HFFc6 (cell line): ENCODE data around the gene RAP1GAP2. TPM values are rescaled to one million over a fixed set of nuclear protein-coding genes. Genes with fewer than 3 reads are reported as not detected.

Experiments
- DNase-seq: peaks from one replicate; pipeline ENCODE4 v3.0.0-alpha.2; 2018
- H3K27ac Mint-ChIP-seq: 2 replicates; pipeline ENCODE4 v1.8.0; 2020; ENCODE audit warnings: mild to moderate bottlenecking, mixed read lengths
- H3K27me3 Mint-ChIP-seq: 2 replicates; pipeline ENCODE4 v1.8.0; 2021; ENCODE audit warnings: mild to moderate bottlenecking, moderate library complexity, mixed read lengths; ENCODE audit not compliant: insufficient read depth
- H3K36me3 Mint-ChIP-seq: 2 replicates; pipeline ENCODE4 v1.8.0; 2021; ENCODE audit warnings: low read depth, mixed read lengths
- H3K4me1 Mint-ChIP-seq: 2 replicates; pipeline ENCODE4 v1.8.0; 2020; ENCODE audit warnings: low read depth, mixed read lengths
- H3K4me3 Mint-ChIP-seq: 2 replicates; pipeline ENCODE4 v1.8.0; 2020; ENCODE audit warnings: mild to moderate bottlenecking, moderate library complexity, mixed read lengths
- H3K9me3 Mint-ChIP-seq: 2 replicates; pipeline ENCODE4 v1.8.0; 2020; ENCODE audit warnings: mild to moderate bottlenecking, mixed read lengths
- total RNA-seq, 6 experiments: library from RNA; stranded (reverse); fragmentation: NEBNext Ultra II Directional; extraction: Animal tissue kit (Norgen Biotek cat#: 25700); gene quantifications; 2 replicates in 1 of 6; 3 replicates in 5 of 6; pipeline ENCODE4 v1.2.3, GENCODE V29; 2021
- TF ChIP-seq, protein P1 (sequence below): fragments of 200-600 bp; sonication (generic); IDR thresholded peaks from 2 replicates; pipeline ENCODE4 v1.5.0; 2021; ENCODE audit warnings: antibody characterized with exemption, mild to moderate bottlenecking

The RAP1GAP2 gene
- total RNA-seq, 6 experiments from 2014 or later: 7.9 to 27.4 (median 23.9) TPM

DNA sequence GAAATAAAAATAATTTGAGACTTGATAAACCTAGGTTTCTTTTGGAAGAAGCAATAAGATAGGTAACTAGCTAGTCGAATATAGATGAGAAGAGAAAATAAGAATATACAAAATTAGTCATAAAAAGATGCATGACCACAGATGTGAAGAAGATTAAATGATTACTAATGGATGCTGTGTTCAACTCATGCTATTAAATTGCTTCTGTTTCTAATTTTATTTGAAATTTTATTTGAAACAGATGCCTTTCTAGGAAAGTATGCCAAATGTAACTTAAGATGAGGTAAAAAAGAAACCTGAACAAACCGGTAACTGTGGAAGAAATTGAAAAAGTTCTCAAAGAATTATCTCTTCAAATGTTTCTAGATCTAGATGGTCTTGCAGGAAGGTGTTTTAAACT, 175.6 kb downstream of the RAP1GAP2 start:
- DNase-seq: no peak
- Mint-ChIP-seq H3K4me3 (no peak overlapping the region), H3K9me3 (no peaks in the 10 kb centered on the region; the same call in 1 of the 2 replicates), H3K36me3 (peaks cover 27% of the 10 kb centered on the region; the same call in 1 of the 2 replicates), H3K27me3 (peaks cover 1% of the 10 kb centered on the region), H3K4me1 (peaks cover 28% of the 10 kb centered on the region), H3K27ac (peak overlapping the region; percentile 46)
- TF ChIP-seq, protein P1, sequence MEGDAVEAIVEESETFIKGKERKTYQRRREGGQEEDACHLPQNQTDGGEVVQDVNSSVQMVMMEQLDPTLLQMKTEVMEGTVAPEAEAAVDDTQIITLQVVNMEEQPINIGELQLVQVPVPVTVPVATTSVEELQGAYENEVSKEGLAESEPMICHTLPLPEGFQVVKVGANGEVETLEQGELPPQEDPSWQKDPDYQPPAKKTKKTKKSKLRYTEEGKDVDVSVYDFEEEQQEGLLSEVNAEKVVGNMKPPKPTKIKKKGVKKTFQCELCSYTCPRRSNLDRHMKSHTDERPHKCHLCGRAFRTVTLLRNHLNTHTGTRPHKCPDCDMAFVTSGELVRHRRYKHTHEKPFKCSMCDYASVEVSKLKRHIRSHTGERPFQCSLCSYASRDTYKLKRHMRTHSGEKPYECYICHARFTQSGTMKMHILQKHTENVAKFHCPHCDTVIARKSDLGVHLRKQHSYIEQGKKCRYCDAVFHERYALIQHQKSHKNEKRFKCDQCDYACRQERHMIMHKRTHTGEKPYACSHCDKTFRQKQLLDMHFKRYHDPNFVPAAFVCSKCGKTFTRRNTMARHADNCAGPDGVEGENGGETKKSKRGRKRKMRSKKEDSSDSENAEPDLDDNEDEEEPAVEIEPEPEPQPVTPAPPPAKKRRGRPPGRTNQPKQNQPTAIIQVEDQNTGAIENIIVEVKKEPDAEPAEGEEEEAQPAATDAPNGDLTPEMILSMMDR: no peak

DNA sequence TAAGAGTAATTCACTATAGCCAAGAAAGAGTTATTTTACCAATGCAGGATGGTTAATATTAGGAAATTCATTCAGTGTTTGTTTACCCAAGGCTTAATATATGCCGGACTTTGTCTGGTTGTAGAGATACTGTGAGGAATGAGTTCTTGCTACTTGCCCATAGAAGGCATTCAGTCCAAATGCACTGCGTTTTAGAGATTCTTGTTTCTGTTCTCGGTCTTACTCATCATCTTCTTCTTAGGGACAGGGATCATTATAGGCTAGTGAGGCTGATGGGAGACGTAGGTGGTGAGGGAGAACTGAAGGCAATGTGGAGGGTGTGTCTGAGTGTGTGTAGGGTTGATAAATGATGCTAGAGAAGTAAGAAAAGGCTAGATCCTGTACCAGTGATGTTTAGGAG, 176.5 kb downstream of the RAP1GAP2 start:
- Mint-ChIP-seq H3K4me1 (peaks cover 35% of the 10 kb centered on the region), H3K27ac (no peak overlapping the region), H3K27me3 (peaks cover 1% of the 10 kb centered on the region), H3K9me3 (no peaks in the 10 kb centered on the region; the same call in 1 of the 2 replicates), H3K4me3 (no peak overlapping the region), H3K36me3 (peaks cover 27% of the 10 kb centered on the region; the same call in 1 of the 2 replicates)
- TF ChIP-seq, protein P1: no peak
- no peak for DNase-seq

DNA sequence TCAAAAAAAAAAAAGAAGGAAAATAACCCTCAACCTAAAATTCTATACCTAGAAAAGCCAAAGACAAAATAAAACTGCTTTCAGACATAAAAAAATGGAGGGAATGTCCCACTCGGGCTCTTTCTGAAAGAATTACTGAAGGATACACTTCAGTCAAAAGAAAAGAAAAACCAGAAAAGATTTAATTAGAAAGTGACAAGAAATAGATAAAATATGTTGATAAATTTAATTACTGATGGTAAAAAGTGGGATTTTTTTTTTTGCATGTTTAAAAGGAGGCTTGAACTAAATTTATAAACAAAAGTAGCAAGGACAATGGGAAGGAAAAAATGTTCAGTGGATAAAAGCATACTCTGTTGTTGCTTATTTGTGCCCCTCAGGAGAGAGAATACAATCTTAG, 178.1 kb downstream of the RAP1GAP2 start:
- Mint-ChIP-seq H3K27ac (no peak overlapping the region), H3K36me3 (peaks cover 28% of the 10 kb centered on the region)
- DNase-seq: no peak

DNA sequence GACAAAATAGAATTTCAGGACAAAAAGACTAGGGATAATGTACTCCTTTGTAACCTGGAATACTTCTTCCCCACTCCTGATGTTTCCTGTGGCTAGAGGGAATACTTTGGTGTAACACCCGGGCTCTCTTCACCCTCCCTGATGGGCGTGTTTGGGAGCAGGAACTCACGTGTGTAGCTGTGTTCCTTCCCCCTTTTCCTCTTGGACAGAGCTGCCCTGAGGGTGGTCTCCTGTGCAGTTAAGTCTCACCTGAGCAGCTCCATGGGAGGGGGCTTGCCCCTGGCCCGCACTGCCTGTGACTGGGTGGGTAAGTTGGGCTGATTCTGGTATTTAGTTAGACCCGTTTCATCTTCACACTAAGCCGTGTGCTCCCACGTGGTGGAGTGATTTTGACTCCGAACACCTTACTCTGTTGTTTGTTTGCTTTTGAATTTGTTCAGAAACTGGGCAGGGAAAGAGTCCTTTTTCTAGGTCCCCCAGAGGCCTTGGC, 179.3 kb downstream of the RAP1GAP2 start:
- no peak for DNase-seq
- H3K4me1 Mint-ChIP-seq: peaks cover 46% of the 10 kb centered on the region
- peaks cover 28% of the 10 kb centered on the region for H3K36me3 Mint-ChIP-seq
- H3K4me3 Mint-ChIP-seq: no peak overlapping the region
- H3K9me3 Mint-ChIP-seq: no peaks in the 10 kb centered on the region; the same call in 1 of the 2 replicates
- no peak overlapping the region for H3K27ac Mint-ChIP-seq
- TF ChIP-seq, protein P1: no peak
- peaks cover 1% of the 10 kb centered on the region for H3K27me3 Mint-ChIP-seq

More for the DNA sequence above, 178.1 kb downstream of the RAP1GAP2 start:
- TF ChIP-seq, protein P1: no peak
- Mint-ChIP-seq H3K4me3 (no peak overlapping the region), H3K4me1 (peaks cover 46% of the 10 kb centered on the region), H3K9me3 (no peaks in the 10 kb centered on the region; the same call in 1 of the 2 replicates), H3K27me3 (peaks cover 1% of the 10 kb centered on the region)

DNA sequence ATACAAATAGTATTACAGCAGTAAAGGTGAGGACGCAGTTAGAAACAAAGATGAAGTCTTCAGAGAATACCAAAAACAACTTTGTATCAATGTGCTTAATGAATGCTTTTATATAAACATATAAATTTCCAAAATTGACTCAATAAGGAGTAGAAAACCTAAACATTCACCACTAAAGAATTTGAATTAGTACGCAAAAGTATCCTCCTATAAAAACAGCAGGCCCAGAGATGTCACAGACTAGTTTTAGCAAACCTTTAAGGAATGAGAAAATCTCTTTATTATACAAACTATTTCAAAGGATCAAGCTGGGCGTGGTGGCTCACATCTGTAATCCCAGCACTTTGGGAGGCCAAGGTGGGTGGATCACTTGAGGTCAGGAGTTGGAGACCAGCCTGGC, 180.9 kb downstream of the RAP1GAP2 start:
- DNase-seq: peak; percentile 22
- Mint-ChIP-seq H3K36me3 (peaks cover 32% of the 10 kb centered on the region), H3K4me1 (peaks cover 38% of the 10 kb centered on the region), H3K9me3 (no peaks in the 10 kb centered on the region; the same call in 1 of the 2 replicates), H3K27me3 (peaks cover 1% of the 10 kb centered on the region), H3K4me3 (no peak overlapping the region; the same call in 1 of the 2 replicates), H3K27ac (peak overlapping the region; percentile 64)
- TF ChIP-seq, protein P1: no peak
